Gastroesophageal sphincter (tissue), 3 donors: ENCODE measurements around the gene FAM229A.

ENCODE experiments used
- CTCF ChIP-seq, 4 experiments: fragments of 200-600 bp in 2 of 4; fragments of 450-650 bp in 2 of 4; sonication (generic) in 1 of 4; IDR thresholded peaks; one replicate each; pipeline ENCODE4 v1.5.1; 2017 to 2019; ENCODE audit warnings: antibody characterized with exemption in 4 of 4, mild to moderate bottlenecking in 2 of 4, moderate library complexity in 2 of 4
- EP300 ChIP-seq: sonication (generic); formaldehyde crosslinking; IDR thresholded peaks from one replicate; pipeline ENCODE4 v1.6.1; 2017; ENCODE audit warnings: antibody characterized with exemption, mild to moderate bottlenecking
- POLR2A ChIP-seq, 2 donors: fragments of 450-650 bp; IDR thresholded peaks; one replicate each; pipeline ENCODE4 v1.6.1; 2017; ENCODE audit warnings: antibody characterized with exemption in 2 of 2, mild to moderate bottlenecking in 2 of 2, moderate library complexity in 1 of 2
- POLR2AphosphoS5 ChIP-seq: sonication (generic); formaldehyde crosslinking; IDR thresholded peaks from one replicate; pipeline ENCODE4 v1.6.1; 2017; ENCODE audit warnings: antibody characterized with exemption

GRCh38 chr1:32351399-32352238 lies 10.7 kb downstream of the FAM229A start:
- TF ChIP-seq POLR2A (IDR thresholded peaks at IDR 0.05) (peak; percentile 92 to 93), CTCF (IDR thresholded peaks at IDR 0.05) (peak in 3 of 4 experiments; percentile 4 to 11 (median 9)), POLR2AphosphoS5 (peak; percentile 90), EP300 (no peak)
